KBM-7 (cell line): ENCODE results near the gene SLC2A4RG.
A peak's percentile ranks its signal among the peaks of the same experiment; 100 is the strongest.

ENCODE experiments used
- DNase-seq: peaks from one replicate; pipeline ENCODE4 v3.0.0-alpha.2; 2015
- in situ Hi-C: fragments of 300-500 bp; cut with MboI; formaldehyde crosslinking; loops from 2 replicates; pipeline ENCODE4 v1.14.3; 2020; ENCODE audit warnings: low sequenced_read_pairs, low pct_unique_long_range_greater_than_20kb, mixed read lengths

The SLC2A4RG gene

DNA sequence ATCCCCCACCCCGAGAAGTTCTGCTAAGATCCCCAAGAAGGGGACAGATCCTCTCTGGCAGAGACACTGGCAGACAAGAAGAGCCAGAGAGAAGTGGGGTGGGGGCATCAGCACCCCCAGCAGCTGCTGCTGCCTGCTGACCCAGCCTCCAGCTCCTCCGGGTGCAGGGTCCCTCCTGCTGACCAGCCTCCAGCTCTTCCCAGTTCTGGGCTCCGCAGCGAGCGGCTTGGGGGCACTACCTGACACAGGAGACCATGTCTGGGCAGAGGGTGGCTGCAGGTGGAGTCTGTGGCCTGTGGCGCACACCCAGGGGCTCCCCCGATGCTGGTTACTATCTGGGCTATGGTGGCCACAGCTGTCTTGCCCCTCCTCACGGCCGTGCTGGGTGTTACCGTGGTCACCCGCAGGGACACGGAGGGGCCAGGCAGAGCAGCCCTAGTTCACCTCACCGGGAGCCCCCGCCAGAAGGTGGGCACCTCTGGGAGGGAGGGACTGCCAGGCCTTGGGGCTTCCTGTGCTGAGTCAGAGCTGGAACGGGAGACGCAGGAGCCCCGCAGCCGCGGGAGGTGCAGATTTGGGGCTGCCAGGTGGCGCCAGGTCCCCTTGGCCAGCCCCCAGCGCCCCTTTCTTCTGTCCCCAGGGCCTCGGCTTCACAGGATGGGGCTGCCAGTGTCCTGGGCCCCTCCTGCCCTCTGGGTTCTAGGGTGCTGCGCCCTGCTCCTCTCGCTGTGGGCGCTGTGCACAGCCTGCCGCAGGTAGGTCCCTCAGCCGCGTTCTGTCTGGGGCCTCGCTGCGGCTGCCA is 2.5 kb upstream of the SLC2A4RG start:
- no peak for DNase-seq
- in situ Hi-C loops, result no loop called here

DNA sequence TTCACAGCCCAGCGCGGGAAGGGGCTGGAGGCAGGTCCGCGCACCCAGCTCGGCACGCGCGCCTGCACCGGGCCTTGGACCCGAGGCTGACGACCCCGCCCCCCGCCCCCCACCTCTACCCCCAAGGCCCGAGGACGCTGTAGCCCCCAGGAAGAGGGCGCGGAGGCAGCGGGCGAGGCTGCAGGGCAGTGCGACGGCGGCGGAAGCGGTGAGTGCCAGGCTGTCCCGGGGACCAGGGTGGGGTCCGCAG is 2.0 kb upstream of the SLC2A4RG start:
- in situ Hi-C loops, result no loop called here
- no peak for DNase-seq

DNA sequence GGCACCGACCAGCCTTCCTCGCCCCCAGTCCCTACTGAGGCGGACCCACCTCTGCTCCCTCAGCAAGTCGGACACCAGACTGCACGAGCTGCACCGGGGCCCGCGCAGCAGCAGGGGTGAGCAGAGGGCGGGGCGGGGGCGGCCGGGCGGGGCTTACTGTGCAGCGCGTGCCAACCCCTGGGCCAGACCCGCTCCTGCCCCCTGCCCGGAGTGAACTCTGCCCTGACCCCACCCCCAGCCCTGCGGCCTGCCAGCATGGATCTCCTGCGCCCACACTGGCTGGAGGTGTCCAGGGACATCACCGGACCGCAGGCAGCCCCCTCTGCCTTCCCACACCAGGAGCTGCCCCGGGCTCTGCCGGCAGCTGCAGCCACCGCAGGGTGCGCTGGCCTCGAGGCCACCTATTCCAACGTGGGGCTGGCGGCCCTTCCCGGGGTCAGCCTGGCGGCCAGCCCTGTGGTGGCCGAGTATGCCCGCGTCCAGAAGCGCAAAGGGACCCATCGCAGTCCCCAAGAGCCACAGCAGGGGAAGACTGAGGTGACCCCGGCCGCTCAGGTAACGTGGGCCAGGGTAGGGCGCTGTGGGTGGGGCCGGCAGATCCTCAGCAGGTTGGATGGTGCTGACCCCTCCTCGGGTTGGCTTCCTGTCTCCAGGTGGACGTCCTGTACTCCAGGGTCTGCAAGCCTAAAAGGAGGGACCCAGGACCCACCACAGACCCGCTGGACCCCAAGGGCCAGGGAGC is 1.5 kb upstream of the SLC2A4RG start:
- in situ Hi-C loops, result no loop called here
- no peak for DNase-seq

DNA sequence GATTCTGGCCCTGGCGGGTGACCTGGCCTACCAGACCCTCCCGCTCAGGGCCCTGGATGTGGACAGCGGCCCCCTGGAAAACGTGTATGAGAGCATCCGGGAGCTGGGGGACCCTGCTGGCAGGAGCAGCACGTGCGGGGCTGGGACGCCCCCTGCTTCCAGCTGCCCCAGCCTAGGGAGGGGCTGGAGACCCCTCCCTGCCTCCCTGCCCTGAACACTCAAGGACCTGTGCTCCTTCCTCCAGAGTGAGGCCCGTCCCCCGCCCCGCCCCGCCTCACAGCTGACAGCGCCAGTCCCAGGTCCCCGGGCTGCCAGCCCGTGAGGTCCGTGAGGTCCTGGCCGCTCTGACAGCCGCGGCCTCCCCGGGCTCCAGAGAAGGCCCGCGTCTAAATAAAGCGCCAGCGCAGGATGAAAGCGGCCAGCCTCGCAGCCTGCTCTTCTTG is 868 bp upstream of the SLC2A4RG start:
- in situ Hi-C loops, result no loop called here
- no peak for DNase-seq

DNA sequence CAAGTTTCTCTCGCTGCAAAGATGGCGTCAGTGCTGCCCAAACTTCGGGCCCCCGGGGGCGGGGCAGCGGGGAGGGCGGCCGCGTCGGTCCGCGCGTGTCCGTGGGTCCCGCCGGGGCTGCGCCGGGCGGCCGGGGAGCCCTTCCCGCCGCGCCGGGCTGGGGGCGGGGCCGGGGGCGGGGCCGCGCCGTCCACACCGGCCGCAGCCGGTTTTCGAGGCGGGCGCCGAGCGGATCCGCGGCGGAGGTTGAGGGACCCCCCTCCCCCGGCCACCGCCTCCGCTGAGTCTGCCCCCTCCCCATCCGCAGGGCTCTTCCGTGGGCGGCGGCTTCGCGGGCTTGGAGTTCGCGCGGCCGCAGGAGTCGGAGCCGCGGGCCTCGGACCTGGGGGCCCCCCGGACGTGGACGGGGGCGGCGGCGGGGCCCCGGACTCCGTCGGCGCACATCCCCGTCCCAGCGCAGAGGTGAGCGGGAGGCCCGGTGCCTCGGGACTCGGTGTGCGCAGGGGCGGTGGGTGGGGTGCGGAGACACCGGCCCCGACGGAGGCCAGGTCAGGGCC is 572 bp downstream of the SLC2A4RG start:
- no peak for DNase-seq
- in situ Hi-C loops, result no loop called here

DNA sequence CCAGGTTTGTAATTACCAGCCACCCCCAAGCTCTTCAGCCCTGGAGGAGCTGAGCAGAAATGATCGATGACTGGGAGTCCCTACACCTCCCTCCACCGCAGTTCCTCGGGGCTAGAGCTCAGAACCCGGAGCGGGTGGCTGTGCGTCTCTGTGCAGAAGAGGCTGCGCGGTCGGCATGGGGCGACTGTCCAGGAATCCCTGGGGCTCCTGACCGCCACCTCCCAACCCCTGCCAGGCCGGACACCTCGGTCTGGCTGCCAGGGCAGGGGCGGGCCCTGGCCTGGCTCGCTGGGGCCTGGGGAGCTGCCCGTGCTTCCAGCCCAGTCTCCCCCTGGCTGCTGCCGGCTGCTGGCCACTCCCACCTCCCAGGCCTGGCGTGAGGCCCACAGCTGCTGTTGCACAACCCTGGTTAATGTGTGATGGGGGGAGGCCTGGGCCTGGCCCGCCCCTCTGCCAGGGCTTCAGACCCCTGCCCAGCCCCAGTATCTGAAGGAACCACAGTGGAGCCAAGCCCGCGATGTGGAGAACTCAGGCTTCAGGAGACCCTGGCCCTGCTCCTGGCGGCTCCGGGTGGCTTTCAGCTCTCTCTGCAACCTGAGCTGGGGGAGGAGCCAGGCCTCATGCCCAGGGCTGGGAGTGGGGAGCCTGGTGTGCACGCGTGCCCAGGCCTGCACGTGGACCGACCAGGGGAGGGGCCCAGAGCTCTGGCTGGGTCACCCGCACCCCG is 1.2 kb downstream of the SLC2A4RG start:
- DNase-seq, result peak; percentile 89
- in situ Hi-C loops, result no loop called here

DNA sequence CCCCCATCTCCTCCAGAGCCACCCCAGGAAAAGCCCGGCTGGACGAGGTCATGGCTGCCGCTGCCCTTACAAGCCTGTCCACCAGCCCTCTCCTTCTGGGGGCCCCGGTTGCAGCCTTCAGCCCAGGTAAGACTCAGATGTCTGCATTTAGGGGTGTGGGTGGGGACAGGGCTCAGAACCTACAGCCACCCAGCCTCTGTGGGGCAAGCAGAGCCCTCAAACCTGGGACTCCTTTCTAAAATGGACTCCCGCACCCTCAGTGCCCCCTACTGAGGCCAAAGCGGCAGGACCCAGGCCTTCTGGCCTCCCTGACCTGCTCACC is 1.7 kb downstream of the SLC2A4RG start:
- in situ Hi-C loops, result no loop called here
- no peak for DNase-seq

DNA sequence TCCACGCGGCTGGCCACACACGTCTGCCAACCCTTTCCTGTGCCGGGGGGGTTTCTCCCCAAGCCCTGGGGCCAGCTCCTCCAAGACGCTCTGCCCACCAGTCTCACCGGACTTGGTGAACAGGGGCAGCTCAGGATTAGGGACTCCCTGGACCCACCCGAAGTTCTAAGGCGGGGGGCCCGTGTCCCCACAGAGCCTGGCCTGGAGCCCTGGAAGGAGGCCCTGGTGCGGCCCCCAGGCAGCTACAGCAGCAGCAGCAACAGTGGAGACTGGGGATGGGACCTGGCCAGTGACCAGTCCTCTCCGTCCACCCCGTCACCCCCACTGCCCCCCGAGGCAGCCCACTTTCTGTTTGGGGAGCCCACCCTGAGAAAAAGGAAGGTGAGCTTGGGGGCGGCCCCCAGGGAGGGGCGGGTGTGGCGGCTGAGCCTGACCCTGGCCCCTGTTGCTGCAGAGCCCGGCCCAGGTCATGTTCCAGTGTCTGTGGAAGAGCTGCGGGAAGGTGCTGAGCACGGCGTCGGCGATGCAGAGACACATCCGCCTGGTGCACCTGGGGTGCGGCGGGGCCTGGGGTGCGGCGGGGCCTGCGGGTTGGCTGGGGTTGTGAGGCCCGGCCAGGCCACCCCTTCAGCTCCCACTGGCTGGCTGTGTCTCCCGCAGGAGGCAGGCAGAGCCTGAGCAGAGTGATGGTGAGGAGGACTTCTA is 2.3 kb downstream of the SLC2A4RG start:
- in situ Hi-C loops, result no loop called here
- DNase-seq, result no peak

DNA sequence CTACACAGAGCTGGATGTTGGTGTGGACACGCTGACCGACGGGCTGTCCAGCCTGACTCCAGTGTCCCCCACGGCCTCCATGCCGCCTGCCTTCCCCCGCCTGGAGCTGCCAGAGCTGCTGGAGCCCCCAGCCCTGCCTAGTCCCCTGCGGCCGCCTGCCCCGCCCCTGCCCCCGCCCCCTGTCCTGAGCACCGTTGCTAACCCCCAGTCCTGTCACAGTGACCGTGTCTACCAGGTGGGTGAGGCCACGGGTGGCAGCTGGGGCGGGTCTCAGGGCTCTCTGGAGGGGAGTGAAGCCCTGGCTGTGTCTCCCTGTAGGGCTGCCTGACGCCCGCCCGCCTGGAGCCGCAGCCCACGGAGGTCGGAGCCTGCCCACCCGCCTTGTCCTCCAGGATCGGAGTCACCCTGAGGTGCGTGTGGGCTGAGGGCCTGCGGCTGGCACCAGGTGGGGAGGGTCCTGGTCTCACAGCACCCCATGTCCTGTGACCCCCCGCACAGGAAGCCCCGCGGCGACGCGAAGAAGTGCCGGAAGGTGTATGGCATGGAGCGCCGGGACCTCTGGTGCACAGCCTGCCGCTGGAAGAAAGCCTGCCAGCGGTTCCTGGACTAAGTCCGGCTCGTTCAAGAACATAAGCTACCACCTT is 2.9 kb downstream of the SLC2A4RG start:
- in situ Hi-C loops, result no loop called here
- DNase-seq, result no peak

DNA sequence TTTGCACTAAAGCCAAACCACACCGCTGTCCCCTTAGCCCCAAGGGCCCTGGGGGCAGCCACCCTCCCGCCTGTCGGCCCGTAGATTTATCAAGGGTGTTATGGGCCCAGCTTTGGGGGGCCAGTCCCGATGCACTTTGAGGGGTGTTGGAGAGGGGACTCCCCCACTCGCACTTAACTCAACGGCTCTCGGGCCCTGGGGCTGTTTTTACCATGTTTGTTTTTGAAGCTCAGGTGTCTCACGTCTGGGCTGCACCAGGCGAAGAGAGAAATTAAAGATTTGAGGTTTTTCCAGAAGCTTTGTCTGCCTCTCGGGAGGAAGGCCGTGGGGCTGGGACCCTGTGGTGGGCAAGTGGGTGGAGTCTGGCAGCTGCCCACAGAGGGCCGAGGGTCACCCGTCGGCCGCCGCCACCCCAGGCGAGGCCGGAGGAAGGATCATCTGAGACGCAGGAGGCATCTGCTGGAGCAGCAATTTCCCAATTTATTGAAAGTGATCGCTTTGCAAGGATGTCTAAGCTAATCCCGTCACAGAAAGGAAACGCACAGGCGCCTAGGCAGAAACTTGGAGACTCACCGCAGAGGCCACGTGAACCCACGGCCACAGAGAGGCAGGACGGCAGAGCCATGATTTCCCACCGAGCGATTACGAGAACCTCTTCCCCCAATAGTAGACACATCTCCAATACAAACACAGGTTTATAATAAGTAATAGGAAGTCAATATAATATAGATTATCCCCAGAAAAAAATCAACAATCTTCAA is 3.8 kb downstream of the SLC2A4RG start:
- DNase-seq, result no peak
- in situ Hi-C loops, result no loop called here

DNA sequence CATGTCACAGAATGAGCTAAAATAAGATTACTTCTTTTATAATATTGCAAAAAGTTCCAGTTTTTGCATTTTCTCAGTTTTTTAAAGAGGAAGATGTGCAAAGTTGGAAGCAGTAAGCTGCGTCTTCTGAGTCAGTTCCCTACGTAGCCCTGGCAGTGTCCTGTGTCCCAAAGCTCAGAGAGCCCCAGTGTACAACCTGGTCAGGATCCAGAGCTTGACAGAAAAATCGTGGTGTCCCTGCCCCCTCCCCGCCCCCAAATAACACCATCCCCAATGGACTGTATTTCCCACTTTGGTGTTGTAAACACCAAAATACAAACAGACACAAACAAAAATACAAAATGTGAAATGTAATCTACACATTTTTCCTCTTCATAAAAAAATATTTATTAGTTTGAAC is 4.6 kb downstream of the SLC2A4RG start:
- in situ Hi-C loops, result no loop called here
- no peak for DNase-seq

DNA sequence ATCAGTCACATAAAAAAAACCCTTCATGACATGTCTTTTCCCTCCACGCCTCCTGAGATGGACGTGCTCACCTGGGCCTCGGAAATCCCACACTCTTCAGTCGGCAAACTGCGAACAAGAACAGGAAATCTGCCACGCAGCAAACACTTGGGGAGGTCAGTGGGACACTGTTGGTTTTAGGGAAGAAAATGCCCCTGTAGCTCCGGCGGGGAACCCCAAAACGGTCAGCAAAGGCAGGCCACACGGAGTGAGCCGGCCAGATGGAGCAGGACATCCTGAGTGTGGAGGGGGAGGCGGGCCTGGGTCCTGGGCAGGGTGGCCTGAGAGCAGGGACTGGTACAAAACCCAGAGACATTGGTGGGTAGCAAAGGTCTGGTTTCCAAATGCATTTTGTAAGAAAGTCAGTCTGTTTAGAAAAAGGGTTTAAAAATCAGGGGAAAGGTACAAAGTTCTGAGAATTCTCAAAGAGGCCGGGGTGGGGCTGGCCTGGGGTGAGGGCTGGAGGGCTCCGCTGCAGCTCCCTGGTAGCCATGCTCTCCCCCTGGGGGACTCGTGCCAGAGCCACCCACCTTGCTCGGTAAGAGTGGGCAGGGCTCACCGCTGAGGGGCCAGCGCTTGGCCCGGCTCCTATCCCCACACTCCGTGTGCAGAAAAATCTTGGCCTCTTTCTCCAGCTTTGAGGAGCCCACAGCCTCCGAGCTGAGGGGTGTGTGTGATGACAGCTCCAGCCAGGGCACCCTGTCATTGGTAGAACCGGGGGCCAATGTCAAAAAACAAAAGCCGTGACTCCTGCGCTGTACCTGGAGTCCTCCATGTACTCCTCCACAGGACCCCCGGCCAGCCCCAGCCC is 5.2 kb downstream of the SLC2A4RG start:
- no peak for DNase-seq
- in situ Hi-C loops, result no loop called here

DNA sequence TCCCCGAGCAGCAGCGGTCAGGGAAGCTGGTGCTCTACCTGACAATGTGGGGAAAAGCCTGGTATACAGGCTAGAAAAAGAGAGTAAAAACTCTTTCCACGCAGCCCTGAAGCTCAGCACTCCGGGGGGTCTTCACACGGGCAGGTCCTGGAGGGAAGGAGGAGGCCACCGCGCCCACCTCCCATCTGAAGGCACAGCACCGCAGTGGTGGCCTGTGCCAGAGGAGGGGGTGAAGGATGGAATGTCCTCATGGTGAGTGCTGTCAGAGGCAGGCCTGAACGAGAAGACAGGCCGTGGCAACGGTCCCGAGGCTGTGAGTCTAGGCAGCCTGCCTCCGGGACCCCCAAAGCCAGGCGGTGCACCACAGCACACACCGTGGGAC is 5.8 kb downstream of the SLC2A4RG start:
- in situ Hi-C loops, result no loop called here
- DNase-seq, result no peak

DNA sequence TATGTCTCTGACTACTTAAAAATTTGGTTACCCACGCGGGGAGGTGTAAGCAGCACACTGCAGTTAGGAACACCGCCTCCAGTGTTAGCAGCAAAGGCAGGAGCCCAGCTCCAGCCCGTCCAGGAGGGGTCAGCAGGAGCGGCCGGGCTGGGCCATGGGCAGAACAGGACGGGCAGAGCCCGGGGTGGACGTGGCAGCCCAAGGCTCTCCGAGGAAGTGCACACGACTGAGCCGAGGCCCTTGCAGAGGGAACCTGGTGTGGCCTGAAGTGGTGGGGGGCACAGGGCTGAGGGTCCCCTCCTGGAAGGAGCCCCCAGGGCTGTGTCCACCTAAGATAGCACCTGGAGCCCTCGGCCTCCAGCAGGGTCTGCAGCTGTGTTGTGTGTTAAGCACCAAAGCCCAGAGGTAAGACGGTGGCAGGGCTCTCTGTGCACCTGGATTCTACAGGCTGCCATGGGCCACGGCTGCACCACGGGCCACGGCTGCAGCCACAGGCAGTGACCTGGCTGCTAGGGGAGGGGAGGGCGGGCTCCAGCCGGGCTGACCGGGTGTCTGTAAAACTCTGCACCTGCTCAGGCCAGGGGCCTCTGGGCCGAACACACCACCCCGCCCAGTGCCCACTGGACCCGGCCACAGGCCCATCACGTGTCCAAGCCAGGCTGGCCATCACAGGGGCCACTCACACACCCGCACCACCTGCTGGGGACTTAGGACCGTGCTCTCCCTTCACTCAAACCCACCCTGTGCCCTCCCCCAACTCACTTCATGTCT is 6.6 kb downstream of the SLC2A4RG start:
- no peak for DNase-seq
- in situ Hi-C loops, result no loop called here

DNA sequence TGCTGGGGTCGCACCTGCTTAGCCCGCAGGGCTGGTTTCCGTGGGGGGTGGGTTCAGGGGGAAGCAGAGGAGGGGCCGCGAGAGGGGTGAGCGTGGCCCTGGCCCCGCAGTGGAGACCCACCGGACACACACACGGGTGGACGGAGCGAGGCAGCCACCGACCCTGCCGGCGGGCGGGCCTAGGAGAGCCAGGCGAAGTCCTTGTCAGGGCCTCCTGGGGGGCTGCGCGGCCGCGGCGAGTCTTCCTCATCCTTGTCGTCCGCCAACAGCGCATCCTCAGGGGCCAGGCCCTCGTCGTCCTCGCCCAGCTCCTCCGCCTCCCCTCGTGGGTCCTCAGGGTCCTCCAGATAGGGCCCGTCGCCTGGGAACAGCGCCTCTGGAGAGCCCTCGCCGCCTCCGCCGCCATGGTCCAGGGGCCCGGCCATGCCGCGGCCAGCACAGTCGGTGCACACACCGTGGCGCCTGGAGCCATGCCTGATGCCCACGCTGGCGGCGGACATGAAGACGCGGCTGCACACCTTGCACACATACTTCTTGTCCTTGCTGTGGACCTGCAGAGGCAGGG is 7.3 kb downstream of the SLC2A4RG start:
- no peak for DNase-seq
- in situ Hi-C loops, result no loop called here

DNA sequence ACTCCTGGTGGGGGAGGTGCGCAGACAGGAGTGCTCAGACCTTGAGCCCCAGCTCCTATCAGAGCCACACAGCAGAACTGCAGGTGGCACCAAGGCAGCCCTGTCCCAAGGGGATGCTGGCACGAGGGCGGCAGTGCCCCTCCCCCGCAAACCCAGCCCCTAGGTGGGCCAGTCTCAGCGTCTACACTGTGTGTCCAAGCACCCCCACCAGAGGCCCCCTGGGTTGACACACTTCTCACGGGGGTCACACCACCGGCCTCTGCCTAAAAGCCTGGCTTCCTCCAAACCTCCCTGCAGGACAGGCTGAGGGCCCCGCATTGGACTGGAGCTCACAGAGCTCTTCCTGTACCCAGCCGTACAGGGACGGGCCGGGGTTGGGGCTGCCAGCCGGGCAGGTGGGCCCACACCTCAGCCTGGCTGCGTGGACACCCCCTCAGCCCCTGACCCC is 8.1 kb downstream of the SLC2A4RG start:
- in situ Hi-C loops, result no loop called here
- DNase-seq, result no peak
